HCT116 (cell line): ENCODE data around the gene MTMR6.

Experiments used
- CTCF ChIP-seq, 3 experiments: fragments of 200-600 bp in 1 of 3; sonication (generic) in 1 of 3; IDR thresholded peaks in 2 of 3; conservative IDR thresholded peaks in 1 of 3; 2 replicates each; pipeline ENCODE4 v1.5.1; 2012 to 2017; ENCODE audit warnings: low read depth in 2 of 3, low read length in 2 of 3, antibody characterized with exemption in 1 of 3, borderline replicate concordance in 1 of 3, control low read depth in 1 of 3, mild to moderate bottlenecking in 1 of 3, mixed read lengths in 1 of 3, mixed run types in 1 of 3, moderate library complexity in 1 of 3; ENCODE audit not compliant: insufficient read depth in 1 of 3
- EGR1 ChIP-seq: IDR thresholded peaks from 2 replicates; pipeline ENCODE4 v1.6.1; 2012; ENCODE audit warnings: low read depth
- EZH2 ChIP-seq: fragments of 200-600 bp; sonication (generic); IDR thresholded peaks from 2 replicates; pipeline ENCODE4 v1.6.1; 2017; ENCODE audit warnings: antibody characterized with exemption, mixed run types
- JUND ChIP-seq: IDR thresholded peaks from 2 replicates; pipeline ENCODE4 v1.6.1; 2012
- POLR2A ChIP-seq: IDR thresholded peaks from 2 replicates; pipeline ENCODE4 v1.7.0; 2011; ENCODE audit warnings: borderline replicate concordance; ENCODE audit not compliant: insufficient read depth, insufficient read length; ENCODE audit errors: extremely low read depth
- ZFX ChIP-seq: fragments of 450-650 bp; IDR thresholded peaks from 2 replicates; pipeline ENCODE4 v1.6.1; 2017

GRCh38 chr13:25292301-25292700, 5.0 kb upstream of the MTMR6 start:
- TF ChIP-seq EZH2, result no peak
- no peak for TF ChIP-seq JUND
- TF ChIP-seq EGR1, result no peak
- no peak for TF ChIP-seq CTCF (IDR thresholded peaks at IDR 0.05 in 2 of 3, conservative IDR thresholded peaks at IDR 0.05 in 1 of 3; ENCODE audit: borderline replicate concordance in 1 of 3, insufficient read depth in 1 of 3, low read depth in 2 of 3, low read length in 2 of 3)
- TF ChIP-seq POLR2A, result no peak
- TF ChIP-seq ZFX, result no peak
